ENCODE results near the gene SMIM36. TPM values are rescaled to one million over a fixed set of nuclear protein-coding genes. Genes with fewer than 3 reads are reported as not detected.

The SMIM36 gene
- total and polyA plus RNA-seq, 2 of the 8 experiments (the other 6 are each of a cell fraction or from before 2014, with no cell fraction given), result not detected

GRCh38 chr17:55451758-55452138 is 59.5 kb downstream of the SMIM36 start:
- H3K36me3 ChIP-seq (ENCODE audit: control insufficient read depth in 2 of 4, insufficient read depth in 4 of 4, low read length in 3 of 4), result no peaks in the 10 kb centered on the region
- no peak overlapping the region for H3K23ac ChIP-seq (ENCODE audit: insufficient read length)
- DNase-seq (ENCODE audit: low read depth in 1 of 2, low spot score in 2 of 2), result no peak
- H2BK12ac ChIP-seq (ENCODE audit: low read depth, low read length), result no peak overlapping the region
- no peak overlapping the region for H3K4me2 ChIP-seq (ENCODE audit: insufficient read depth in 1 of 2, low read depth in 2 of 2, low read length in 2 of 2)
- H3K79me1 ChIP-seq (ENCODE audit: low read depth, low read length), result no peaks in the 10 kb centered on the region
- H3K27ac ChIP-seq (ENCODE audit: low read depth, low read length), result no peak overlapping the region
- no peak overlapping the region for H2BK15ac ChIP-seq (ENCODE audit: low read length)
- no peaks in the 10 kb centered on the region for H3K23me2 ChIP-seq (ENCODE audit: low read depth, low read length)
- no peaks in the 10 kb centered on the region for H3K27me3 ChIP-seq (replicated peaks in 1 of 4; ENCODE audit: control insufficient read depth in 3 of 4, extremely low read depth in 1 of 4, insufficient read depth in 3 of 4, low read length in 3 of 4)
- H4K5ac ChIP-seq (ENCODE audit: insufficient read length, low read depth, low read length), result no peak overlapping the region
- H3K18ac ChIP-seq (ENCODE audit: extremely low read depth, low read length), result no peak overlapping the region
- no peak overlapping the region for H3K4ac ChIP-seq (replicated peaks; ENCODE audit: insufficient read length, low read depth, low read length)
- FAIRE-seq, result no peak
- no peak overlapping the region for H4K91ac ChIP-seq (replicated peaks; ENCODE audit: insufficient read length, low read length)
- TF ChIP-seq HDAC2 (IDR thresholded peaks at IDR 0.05; ENCODE audit: borderline replicate concordance in 1 of 2, low read depth in 2 of 2, low read length in 2 of 2), result no peak
- no peak for TF ChIP-seq SAP30 (IDR thresholded peaks at IDR 0.05; ENCODE audit: insufficient read depth, insufficient replicate concordance, low read length)
- no peak for TF ChIP-seq RBBP5 (IDR thresholded peaks at IDR 0.05; ENCODE audit: borderline replicate concordance, low read depth, low read length)
- no peak for TF ChIP-seq NANOG (IDR thresholded peaks at IDR 0.05; ENCODE audit: insufficient read depth, low read depth, low read length, poor library complexity, severe bottlenecking)
- TF ChIP-seq JUND (IDR thresholded peaks at IDR 0.05; ENCODE audit: low read length), result no peak
- no peak overlapping the region for H2BK20ac ChIP-seq (ENCODE audit: low read length)
- H4K8ac ChIP-seq (ENCODE audit: extremely low read depth, insufficient read depth, low read length), result no peak overlapping the region
- ChIA-PET POLR2A (ENCODE audit: partially characterized antibody) (no interaction called here), CTCF (ENCODE audit: partially characterized antibody) (no interaction called here)
- H3K9ac ChIP-seq (replicated peaks in 1 of 4; ENCODE audit: extremely low read depth in 1 of 4, low read depth in 3 of 4, low read length in 3 of 4), result no peak overlapping the region
- no peak overlapping the region for H2AK5ac ChIP-seq (ENCODE audit: low read depth, low read length)
- no peak overlapping the region for H2BK120ac ChIP-seq (replicated peaks; ENCODE audit: low read depth, low read length)
- H3K56ac ChIP-seq (replicated peaks; ENCODE audit: insufficient read length, low read depth, low read length), result no peak overlapping the region
- peaks cover 1 to 5% (median 4%) of the 10 kb centered on the region in 4 experiments; a peak in 3 of 7 replicates for H3K4me1 ChIP-seq (replicated peaks in 1 of 4; ENCODE audit: control insufficient read depth in 3 of 4, insufficient read depth in 4 of 4, low read length in 3 of 4)
- H2AFZ ChIP-seq (ENCODE audit: low read length), result no peak overlapping the region
- 100% methylated on average over 2 of the region's 2 CpGs; no CpG with 5 or more reads in 1 of the 2 experiments for WGBS, 2 experiments (ENCODE audit: extremely low coverage in 1 of 2, insufficient coverage in 1 of 2, insufficient read length in 1 of 2, insufficient replicate concordance in 2 of 2, low coverage in 1 of 2, low lambda C conversion rate in 2 of 2, missing lambda C conversion rate in 1 of 2)
- no peaks in the 10 kb centered on the region for H3K79me2 ChIP-seq (ENCODE audit: control insufficient read depth in 1 of 2, insufficient read depth in 2 of 2, low read length in 2 of 2)
- no peak overlapping the region for H2BK5ac ChIP-seq (ENCODE audit: low read depth, low read length)
- H3K4me3 ChIP-seq (ENCODE audit: extremely low read depth in 1 of 4, insufficient read depth in 2 of 4, low read depth in 3 of 4, low read length in 4 of 4), result no peak overlapping the region
- H3K14ac ChIP-seq (ENCODE audit: insufficient read length), result no peak overlapping the region
- no peaks in the 10 kb centered on the region for H4K20me1 ChIP-seq (replicated peaks in 1 of 2; ENCODE audit: control insufficient read depth in 1 of 2, insufficient read depth in 2 of 2, low read length in 2 of 2)
- no peaks in the 10 kb centered on the region for H3K9me3 ChIP-seq (ENCODE audit: insufficient read depth in 2 of 2, low read depth in 1 of 2, low read length in 1 of 2)

All from H1 (cell line).